Esophagus muscularis mucosa (tissue), 4 donors: Measurements from ENCODE around the gene AOAH. TPM values are rescaled to one million over a fixed set of nuclear protein-coding genes. Genes with fewer than 3 reads are reported as not detected.
"Not testable (repeated sequence)": the region's sequence is repeated elsewhere in the genome, so short reads cannot be mapped to it uniquely, and the experiment has no call there.

Experiments used
- DNase-seq: peaks from one replicate; pipeline ENCODE4 v3.0.0-alpha.2; 2017; ENCODE audit errors: extremely low spot score
- H3K27ac ChIP-seq, 4 donors: fragments of 200-600 bp; sonication (generic); replicated peaks in 1 of 4; 1 replicate in 3 of 4; 2 replicates in 1 of 4; pipeline ENCODE4 v1.5.1; 2016 to 2019; ENCODE audit warnings: mild to moderate bottlenecking in 1 of 4
- H3K27me3 ChIP-seq, 4 donors: fragments of 200-600 bp; sonication (generic); one replicate each; pipeline versions ENCODE4 v1.5.1 to v1.6.0; 2016 to 2019
- H3K36me3 ChIP-seq, 4 donors: fragments of 200-600 bp; sonication (generic); one replicate each; pipeline ENCODE4 v1.5.1; 2016 to 2019
- H3K4me1 ChIP-seq, 4 donors: fragments of 200-600 bp; sonication (generic); one replicate each; pipeline ENCODE4 v1.5.1; 2016 to 2019
- H3K4me3 ChIP-seq, 4 donors: fragments of 200-600 bp; sonication (generic); 1 replicate in 2 of 4; 2 replicates in 2 of 4; pipeline ENCODE4 v1.5.1; 2016 to 2019; ENCODE audit warnings: mild to moderate bottlenecking in 4 of 4, moderate library complexity in 1 of 4
- H3K9me3 ChIP-seq, 4 donors: fragments of 200-600 bp; sonication (generic); 1 replicate in 3 of 4; 2 replicates in 1 of 4; pipeline ENCODE4 v1.5.1; 2016 to 2019
- CTCF ChIP-seq, 3 experiments: fragments of 200-600 bp in 2 of 3; fragments of 450-650 bp in 1 of 3; sonication (generic) in 2 of 3; IDR thresholded peaks; one replicate each; pipeline ENCODE4 v1.5.1; 2017 to 2019; ENCODE audit warnings: antibody characterized with exemption in 3 of 3, mild to moderate bottlenecking in 2 of 3, moderate library complexity in 1 of 3
- EP300 ChIP-seq: sonication (generic); formaldehyde crosslinking; IDR thresholded peaks from one replicate; pipeline ENCODE4 v1.6.1; 2017; ENCODE audit warnings: antibody characterized with exemption
- POLR2A ChIP-seq: fragments of 450-650 bp; IDR thresholded peaks from one replicate; pipeline ENCODE4 v1.6.1; 2017; ENCODE audit warnings: antibody characterized with exemption, moderate library complexity, mild to moderate bottlenecking, low read depth
- POLR2AphosphoS5 ChIP-seq, 2 donors: sonication (generic); formaldehyde crosslinking; IDR thresholded peaks; one replicate each; pipeline ENCODE4 v1.6.1; 2017; ENCODE audit warnings: antibody characterized with exemption in 2 of 2
- WGBS: methylation state at CpG from one replicate; pipeline ENCODE4 v1.1.5; 2018; 5-methylcytosine and 5-hydroxymethylcytosine counted together
- intact Hi-C: fragments of 100-400 bp; cut with DNase I; formaldehyde crosslinking; loops from one replicate; pipeline ENCODE4 v1.15.1; 2023
- total RNA-seq, 4 donors: library from RNA; depleted of rRNA; stranded (reverse); fragments of >200 nt; gene quantifications; one replicate each; pipeline versions ENCODE4 v1.1.0 to v1.2.1, GENCODE V29; 2016

The AOAH gene
- total RNA-seq, 4 donors from 2014 or later = 2.0 to 16.1 (median 4.5) TPM

- Histone ChIP-seq H3K36me3 (no peaks in the 10 kb centered on the region), H3K4me3 (no peak overlapping the region), H3K27me3 (no peaks in the 10 kb centered on the region), H3K27ac (no peak overlapping the region), H3K4me1 (peaks cover 0 to 8% (median under 1%) of the 10 kb centered on the region in 4 donors), H3K9me3 (no peaks in the 10 kb centered on the region)
- 49% methylated on average over 2 of the region's 2 CpGs for WGBS
- intact Hi-C loops = no loop called here
- no peak for DNase-seq
- TF ChIP-seq EP300 (no peak), POLR2A (no peak), CTCF (IDR thresholded peaks at IDR 0.05) (no peak), POLR2AphosphoS5 (IDR thresholded peaks at IDR 0.05) (no peak)
These were observed 255.8 kb downstream of the AOAH start for GRCh38 chr7:36468370-36469101.

GRCh38 chr7:36466001-36466400, 258.3 kb downstream of the AOAH start:
- H3K9me3 ChIP-seq, H3K4me1 ChIP-seq, intact Hi-C loops, H3K4me3 ChIP-seq, H3K27me3 ChIP-seq, DNase-seq, H3K27ac ChIP-seq, H3K36me3 ChIP-seq: not testable (repeated sequence)
- WGBS = 83% methylated on average over 5 of the region's 5 CpGs

- 91% methylated on average over 3 of the region's 3 CpGs for WGBS
- Histone ChIP-seq H3K27ac (no peak overlapping the region), H3K27me3 (no peaks in the 10 kb centered on the region), H3K9me3 (no peaks in the 10 kb centered on the region), H3K4me1 (no peaks in the 10 kb centered on the region), H3K36me3 (no peaks in the 10 kb centered on the region), H3K4me3 (no peak overlapping the region)
- intact Hi-C loops = no loop called here
- TF ChIP-seq POLR2A (no peak), POLR2AphosphoS5 (IDR thresholded peaks at IDR 0.05) (no peak), EP300 (no peak), CTCF (IDR thresholded peaks at IDR 0.05) (no peak)
- no peak for DNase-seq
These were observed 260.0 kb downstream of the AOAH start for GRCh38 chr7:36464271-36464670.
